ENCODE results near the gene SLC9A9. TPM values are rescaled to one million over a fixed set of nuclear protein-coding genes. Genes with fewer than 3 reads are reported as not detected.
A peak's percentile ranks its signal among the peaks of the same experiment; 100 is the strongest.

The SLC9A9 gene
- total and polyA plus RNA-seq, 2 donors (not counting 1 experiment from before 2014, with no cell fraction given): 14.3 to 74.0 TPM

- H3K4me1 ChIP-seq (ENCODE audit: control insufficient read depth, extremely low read depth, insufficient read depth, low read length): no peaks in the 10 kb centered on the region
- no peak overlapping the region for H3K27ac ChIP-seq (ENCODE audit: insufficient read depth, low read length)
- H2AFZ ChIP-seq (ENCODE audit: low read length): no peak overlapping the region
- no peaks in the 10 kb centered on the region for H4K20me1 ChIP-seq (ENCODE audit: control insufficient read depth, extremely low read depth, insufficient read depth, low read length)
- no peak for TF ChIP-seq EZH2 (IDR thresholded peaks at IDR 0.05; ENCODE audit: low read length, missing control alignments)
- peak; percentile 8 to 18 for TF ChIP-seq CTCF (conservative IDR thresholded peaks at IDR 0.05 in 1 of 2, IDR thresholded peaks at IDR 0.05 in 1 of 2; ENCODE audit: low read depth in 1 of 2, low read length in 2 of 2)
- DNase-seq (ENCODE audit: low read depth in 2 of 2): peak in 1 of 2 donors; percentile 14
- no peak overlapping the region for H3K9ac ChIP-seq (ENCODE audit: insufficient read depth, low read length)
- H3K4me2 ChIP-seq (ENCODE audit: extremely low read depth, insufficient read depth, low read length): no peak overlapping the region
- no peaks in the 10 kb centered on the region for H3K36me3 ChIP-seq (ENCODE audit: control insufficient read depth, insufficient read depth, low read length)
- H3K27me3 ChIP-seq (ENCODE audit: control insufficient read depth, insufficient read depth, low read length): no peaks in the 10 kb centered on the region
- no peaks in the 10 kb centered on the region for H3K79me2 ChIP-seq (ENCODE audit: control insufficient read depth, insufficient read depth, low read length)
- H3K9me3 ChIP-seq (ENCODE audit: control insufficient read depth, insufficient read depth, low read depth, low read length): no peaks in the 10 kb centered on the region
- H3K4me3 ChIP-seq (replicated peaks in 1 of 4; ENCODE audit: control extremely low read depth in 1 of 4, insufficient read depth in 1 of 4, low read depth in 3 of 4, low read length in 4 of 4): no peak overlapping the region
These were observed 52.4 kb downstream of the SLC9A9 start for GRCh38 chr3:143795874-143796273.

- no peak for TF ChIP-seq CTCF (conservative IDR thresholded peaks at IDR 0.05 in 1 of 2, IDR thresholded peaks at IDR 0.05 in 1 of 2; ENCODE audit: low read depth in 1 of 2, low read length in 2 of 2)
- no peak for TF ChIP-seq EZH2 (IDR thresholded peaks at IDR 0.05; ENCODE audit: low read length, missing control alignments)
- no peak overlapping the region for H3K4me2 ChIP-seq (ENCODE audit: extremely low read depth, insufficient read depth, low read length)
- H3K9ac ChIP-seq (ENCODE audit: insufficient read depth, low read length): no peak overlapping the region
- H3K79me2 ChIP-seq (ENCODE audit: control insufficient read depth, insufficient read depth, low read length): no peaks in the 10 kb centered on the region
- no peaks in the 10 kb centered on the region for H3K9me3 ChIP-seq (ENCODE audit: control insufficient read depth, insufficient read depth, low read depth, low read length)
- H3K36me3 ChIP-seq (ENCODE audit: control insufficient read depth, insufficient read depth, low read length): no peaks in the 10 kb centered on the region
- H3K4me1 ChIP-seq (ENCODE audit: control insufficient read depth, extremely low read depth, insufficient read depth, low read length): no peaks in the 10 kb centered on the region
- H2AFZ ChIP-seq (ENCODE audit: low read length): no peak overlapping the region
- H3K27ac ChIP-seq (ENCODE audit: insufficient read depth, low read length): no peak overlapping the region
- no peak overlapping the region for H3K4me3 ChIP-seq (replicated peaks in 1 of 4; ENCODE audit: control extremely low read depth in 1 of 4, insufficient read depth in 1 of 4, low read depth in 3 of 4, low read length in 4 of 4)
- H3K27me3 ChIP-seq (ENCODE audit: control insufficient read depth, insufficient read depth, low read length): no peaks in the 10 kb centered on the region
- H4K20me1 ChIP-seq (ENCODE audit: control insufficient read depth, extremely low read depth, insufficient read depth, low read length): no peaks in the 10 kb centered on the region
- DNase-seq (ENCODE audit: low read depth in 2 of 2): no peak
These were observed 53.3 kb downstream of the SLC9A9 start for GRCh38 chr3:143794793-143795462.

GRCh38 chr3:143793971-143794370 lies 54.3 kb downstream of the SLC9A9 start:
- TF ChIP-seq EZH2 (IDR thresholded peaks at IDR 0.05; ENCODE audit: low read length, missing control alignments) (no peak), CTCF (conservative IDR thresholded peaks at IDR 0.05 in 1 of 2, IDR thresholded peaks at IDR 0.05 in 1 of 2; ENCODE audit: low read depth in 1 of 2, low read length in 2 of 2) (no peak)
- no peak overlapping the region for H3K9ac ChIP-seq (ENCODE audit: insufficient read depth, low read length)
- H3K27ac ChIP-seq (ENCODE audit: insufficient read depth, low read length): no peak overlapping the region
- H3K4me2 ChIP-seq (ENCODE audit: extremely low read depth, insufficient read depth, low read length): no peak overlapping the region
- DNase-seq (ENCODE audit: low read depth in 2 of 2): no peak
- no peaks in the 10 kb centered on the region for H3K79me2 ChIP-seq (ENCODE audit: control insufficient read depth, insufficient read depth, low read length)
- H3K36me3 ChIP-seq (ENCODE audit: control insufficient read depth, insufficient read depth, low read length): no peaks in the 10 kb centered on the region
- no peak overlapping the region for H3K4me3 ChIP-seq (replicated peaks in 1 of 4; ENCODE audit: control extremely low read depth in 1 of 4, insufficient read depth in 1 of 4, low read depth in 3 of 4, low read length in 4 of 4)
- H3K4me1 ChIP-seq (ENCODE audit: control insufficient read depth, extremely low read depth, insufficient read depth, low read length): no peaks in the 10 kb centered on the region
- H2AFZ ChIP-seq (ENCODE audit: low read length): no peak overlapping the region
- H3K27me3 ChIP-seq (ENCODE audit: control insufficient read depth, insufficient read depth, low read length): no peaks in the 10 kb centered on the region
- no peaks in the 10 kb centered on the region for H3K9me3 ChIP-seq (ENCODE audit: control insufficient read depth, insufficient read depth, low read depth, low read length)
- H4K20me1 ChIP-seq (ENCODE audit: control insufficient read depth, extremely low read depth, insufficient read depth, low read length): no peaks in the 10 kb centered on the region

All from fibroblast of lung (primary cell).